Smooth muscle cell (in vitro differentiated cells): Measurements from ENCODE around the gene VPS41. TPM values are rescaled to one million over a fixed set of nuclear protein-coding genes. Genes with fewer than 3 reads are reported as not detected.

ENCODE experiments used
- DNase-seq: peaks from one replicate; lab custom pipeline; 2025; ENCODE audit not compliant: unreplicated experiment; lab: John Stamatoyannopoulos, UW
- H2AFZ ChIP-seq: fragments of 200-600 bp; sonication (generic); 2 replicates; pipeline ENCODE4 v1.6.0; 2016; ENCODE audit warnings: antibody characterized with exemption, low read depth, mild to moderate bottlenecking
- H3F3A ChIP-seq: fragments of 200-600 bp; sonication (generic); 2 replicates; pipeline ENCODE4 v1.6.0; 2017; ENCODE audit warnings: antibody characterized with exemption, low read depth
- H3K27ac ChIP-seq: fragments of 200-600 bp; sonication (generic); 2 replicates; pipeline ENCODE4 v1.5.1; 2016; ENCODE audit warnings: low read depth, mild to moderate bottlenecking
- H3K27me3 ChIP-seq: fragments of 200-600 bp; sonication (generic); 2 replicates; pipeline ENCODE4 v1.6.1; 2016; ENCODE audit warnings: low read depth, mild to moderate bottlenecking
- H3K36me3 ChIP-seq: fragments of 200-600 bp; sonication (generic); 2 replicates; pipeline ENCODE4 v1.5.1; 2016; ENCODE audit warnings: low read depth
- H3K4me1 ChIP-seq: fragments of 200-600 bp; sonication (generic); 2 replicates; pipeline ENCODE4 v1.5.1; 2016; ENCODE audit warnings: low read depth
- H3K4me2 ChIP-seq: fragments of 200-600 bp; sonication (generic); 2 replicates; pipeline ENCODE4 v1.6.0; 2016; ENCODE audit warnings: mild to moderate bottlenecking
- H3K4me3 ChIP-seq: fragments of 200-600 bp; sonication (generic); 2 replicates; pipeline ENCODE4 v1.5.1; 2016; ENCODE audit warnings: mild to moderate bottlenecking
- H3K79me2 ChIP-seq: fragments of 200-600 bp; sonication (generic); 2 replicates; pipeline ENCODE4 v1.6.0; 2016; ENCODE audit warnings: low read depth, mild to moderate bottlenecking
- H3K9ac ChIP-seq: fragments of 200-600 bp; sonication (generic); 2 replicates; pipeline ENCODE4 v1.6.0; 2016; ENCODE audit warnings: low read depth
- H3K9me3 ChIP-seq: fragments of 200-600 bp; sonication (generic); replicated peaks from 2 replicates; pipeline ENCODE4 v1.5.1; 2016; ENCODE audit warnings: low read depth
- H4K20me1 ChIP-seq: fragments of 200-600 bp; sonication (generic); 2 replicates; pipeline ENCODE4 v1.6.0; 2016; ENCODE audit warnings: low read depth
- WGBS: methylation state at CpG from one replicate; pipeline ENCODE4 v1.1.7; 2016; ENCODE audit warnings: low lambda C conversion rate; 5-methylcytosine and 5-hydroxymethylcytosine counted together
- polyA plus RNA-seq: library from polyadenylated mRNA; unstranded; fragments of >200 nt; fragmentation: Nextera tagmentation; extraction: Ambion mirVana; gene quantifications from 2 replicates; pipeline ENCODE4 v1.2.1, GENCODE V29; 2016
- total RNA-seq: library from RNA; depleted of rRNA; stranded (reverse); fragments of >200 nt; gene quantifications from 2 replicates; pipeline ENCODE4 v1.2.3, GENCODE V29; 2014
- TF ChIP-seq, protein P1 (sequence below): fragments of 200-600 bp; sonication (generic); IDR thresholded peaks from 2 replicates; pipeline ENCODE4 v1.5.1; 2017; ENCODE audit warnings: borderline replicate concordance, mild to moderate bottlenecking, antibody characterized with exemption; ENCODE audit not compliant: insufficient read depth, poor library complexity, severe bottlenecking

VPS41 gene
- total and polyA plus RNA-seq, 2 experiments from 2014 or later = 22.1 to 39.7 TPM

DNA sequence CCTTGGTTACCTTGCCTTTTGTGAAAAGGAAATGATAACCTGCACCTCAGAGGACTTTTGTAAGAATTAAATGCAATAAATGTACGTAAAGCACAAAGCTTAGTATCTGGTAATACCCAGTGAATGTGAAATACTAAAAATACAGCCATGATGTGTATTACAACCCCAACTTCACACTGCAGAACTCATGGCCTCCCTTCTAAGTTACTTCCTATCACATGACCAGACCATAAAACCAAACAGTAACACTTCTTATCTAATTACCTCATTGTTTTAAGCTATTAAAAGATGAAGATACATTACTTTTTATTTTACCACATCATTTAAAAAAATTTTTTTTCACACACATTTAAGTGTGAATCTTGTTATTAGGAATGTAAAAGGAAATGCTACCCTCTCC, 29.0 kb downstream of the VPS41 start:
- H3K9me3 ChIP-seq = no peaks in the 10 kb centered on the region
- no peaks in the 10 kb centered on the region for H3K27me3 ChIP-seq
- H4K20me1 ChIP-seq = peaks cover 34% of the 10 kb centered on the region
- no peaks in the 10 kb centered on the region for H3K4me1 ChIP-seq
- no peak overlapping the region for H3K9ac ChIP-seq
- no peak for DNase-seq
- no peaks in the 10 kb centered on the region for H3K36me3 ChIP-seq
- TF ChIP-seq, protein P1, sequence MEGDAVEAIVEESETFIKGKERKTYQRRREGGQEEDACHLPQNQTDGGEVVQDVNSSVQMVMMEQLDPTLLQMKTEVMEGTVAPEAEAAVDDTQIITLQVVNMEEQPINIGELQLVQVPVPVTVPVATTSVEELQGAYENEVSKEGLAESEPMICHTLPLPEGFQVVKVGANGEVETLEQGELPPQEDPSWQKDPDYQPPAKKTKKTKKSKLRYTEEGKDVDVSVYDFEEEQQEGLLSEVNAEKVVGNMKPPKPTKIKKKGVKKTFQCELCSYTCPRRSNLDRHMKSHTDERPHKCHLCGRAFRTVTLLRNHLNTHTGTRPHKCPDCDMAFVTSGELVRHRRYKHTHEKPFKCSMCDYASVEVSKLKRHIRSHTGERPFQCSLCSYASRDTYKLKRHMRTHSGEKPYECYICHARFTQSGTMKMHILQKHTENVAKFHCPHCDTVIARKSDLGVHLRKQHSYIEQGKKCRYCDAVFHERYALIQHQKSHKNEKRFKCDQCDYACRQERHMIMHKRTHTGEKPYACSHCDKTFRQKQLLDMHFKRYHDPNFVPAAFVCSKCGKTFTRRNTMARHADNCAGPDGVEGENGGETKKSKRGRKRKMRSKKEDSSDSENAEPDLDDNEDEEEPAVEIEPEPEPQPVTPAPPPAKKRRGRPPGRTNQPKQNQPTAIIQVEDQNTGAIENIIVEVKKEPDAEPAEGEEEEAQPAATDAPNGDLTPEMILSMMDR = no peak
- no peak overlapping the region for H3K4me2 ChIP-seq
- H2AFZ ChIP-seq = no peak overlapping the region
- H3K4me3 ChIP-seq = no peak overlapping the region
- H3K79me2 ChIP-seq = peaks cover 12% of the 10 kb centered on the region
- H3F3A ChIP-seq = no peaks in the 10 kb centered on the region
- 96% methylated on average over 1 of the region's 1 CpG for WGBS
- no peak overlapping the region for H3K27ac ChIP-seq

DNA sequence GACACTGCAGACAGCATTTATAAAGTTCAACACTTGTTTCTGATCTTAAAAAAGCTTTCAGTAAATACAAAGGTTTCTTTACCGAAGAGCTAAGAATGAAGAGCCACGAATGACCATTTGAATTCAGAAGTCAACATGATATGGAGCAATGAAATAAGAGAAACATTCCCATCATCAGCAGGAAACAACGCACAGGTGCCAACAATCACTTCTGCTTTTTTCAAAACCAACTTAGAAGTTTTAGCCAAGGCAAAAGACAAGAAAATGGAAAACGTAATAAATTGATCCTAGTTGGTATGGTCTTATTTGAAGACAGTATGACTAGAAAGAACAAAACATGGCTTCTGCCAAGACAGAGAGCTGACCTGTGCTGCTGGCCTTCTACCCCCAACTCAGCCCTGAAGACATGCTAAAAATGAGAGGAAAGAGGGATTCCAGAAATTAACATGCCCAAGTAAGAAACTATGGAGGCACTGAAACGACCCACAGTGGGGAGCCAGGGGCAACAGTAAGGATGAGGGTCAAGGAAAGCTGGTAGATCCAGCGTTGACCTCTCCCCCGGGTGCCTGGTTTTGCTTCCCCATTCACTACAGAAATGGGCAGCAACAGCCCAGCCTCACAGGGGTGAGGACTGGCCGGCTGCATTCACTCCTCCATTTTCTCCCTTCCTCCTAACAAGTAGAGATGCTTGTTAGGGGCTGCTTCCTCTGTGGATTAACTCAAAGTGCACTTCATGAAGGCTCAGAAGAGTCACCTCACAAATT, 30.1 kb downstream of the VPS41 start:
- Histone ChIP-seq H3K4me3 (no peak overlapping the region), H3K4me2 (no peak overlapping the region), H3K4me1 (no peaks in the 10 kb centered on the region), H3F3A (no peaks in the 10 kb centered on the region), H2AFZ (no peak overlapping the region), H4K20me1 (peaks cover 38% of the 10 kb centered on the region), H3K9me3 (no peaks in the 10 kb centered on the region), H3K9ac (no peak overlapping the region), H3K27me3 (no peaks in the 10 kb centered on the region), H3K36me3 (no peaks in the 10 kb centered on the region), H3K27ac (no peak overlapping the region), H3K79me2 (peaks cover 15% of the 10 kb centered on the region)
- DNase-seq = no peak
- WGBS = 95% methylated on average over 8 of the region's 8 CpGs
- TF ChIP-seq, protein P1 = no peak

DNA sequence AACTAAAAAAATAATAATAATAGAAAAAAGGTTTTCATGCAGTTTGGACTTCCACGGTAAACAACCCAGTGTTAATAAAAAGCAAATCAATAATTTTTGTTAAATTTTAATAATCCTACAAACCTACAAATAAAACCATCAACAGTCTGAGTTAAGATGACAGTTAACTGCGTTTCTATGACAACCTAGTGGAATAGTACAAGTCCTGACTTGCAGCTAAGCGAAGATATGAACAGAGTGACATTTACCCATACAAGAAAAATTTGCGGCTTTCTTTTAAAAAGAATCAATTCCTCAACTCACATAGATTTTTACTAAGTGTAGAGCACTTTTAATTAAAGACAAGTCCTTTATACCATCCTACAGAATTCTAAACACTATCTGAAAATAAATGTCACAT, 35.6 kb downstream of the VPS41 start:
- 78% methylated on average over 4 of the region's 4 CpGs for whole genome bisulfite sequencing
- H2AFZ ChIP-seq = no peak overlapping the region
- no peak for DNase-seq
- TF ChIP-seq, protein P1 = no peak
- H3K4me1 ChIP-seq = no peaks in the 10 kb centered on the region
- no peaks in the 10 kb centered on the region for H3K27me3 ChIP-seq
- H3K4me3 ChIP-seq = no peak overlapping the region
- H3K79me2 ChIP-seq = peaks cover 25% of the 10 kb centered on the region
- H3K36me3 ChIP-seq = no peaks in the 10 kb centered on the region
- no peak overlapping the region for H3K4me2 ChIP-seq
- H3K27ac ChIP-seq = peak overlapping the region; percentile 63
- H3F3A ChIP-seq = no peaks in the 10 kb centered on the region
- H3K9ac ChIP-seq = peak overlapping the region; percentile 34
- H3K9me3 ChIP-seq = no peaks in the 10 kb centered on the region
- peaks cover 36% of the 10 kb centered on the region for H4K20me1 ChIP-seq

DNA sequence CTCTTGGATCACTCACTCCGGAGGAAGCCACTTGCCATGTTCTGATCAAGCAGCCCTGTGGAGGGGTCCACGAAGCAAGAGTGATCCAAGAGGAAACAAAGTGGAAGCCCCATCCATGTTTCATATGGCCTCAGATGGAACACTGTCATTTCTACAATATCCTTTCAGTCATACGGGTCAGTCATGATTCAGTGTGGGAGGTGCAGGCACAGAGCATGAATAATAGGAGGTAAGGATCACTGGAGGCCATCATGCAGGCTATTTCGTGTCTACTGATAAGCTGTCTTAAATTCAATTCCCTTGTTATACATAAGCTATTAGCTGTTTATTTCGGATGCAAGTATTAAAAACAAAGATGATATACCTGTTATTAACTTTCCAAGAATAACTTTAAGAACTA, 36.8 kb downstream of the VPS41 start:
- no peaks in the 10 kb centered on the region for H3F3A ChIP-seq

More for the DNA sequence above, 36.8 kb downstream of the VPS41 start:
- H3K36me3 ChIP-seq = no peaks in the 10 kb centered on the region
- H3K9me3 ChIP-seq = no peaks in the 10 kb centered on the region
- H3K4me3 ChIP-seq = no peak overlapping the region
- no peak overlapping the region for H3K9ac ChIP-seq
- no peaks in the 10 kb centered on the region for H3K4me1 ChIP-seq
- peaks cover 25% of the 10 kb centered on the region for H4K20me1 ChIP-seq
- H2AFZ ChIP-seq = no peak overlapping the region
- no peaks in the 10 kb centered on the region for H3K27me3 ChIP-seq
- TF ChIP-seq, protein P1 = no peak
- WGBS = 91% methylated on average over 5 of the region's 5 CpGs
- peaks cover 18% of the 10 kb centered on the region for H3K79me2 ChIP-seq
- no peak for DNase-seq
- no peak overlapping the region for H3K4me2 ChIP-seq
- H3K27ac ChIP-seq = no peak overlapping the region
